Measurements from ENCODE around the gene INF2. TPM values are rescaled to one million over a fixed set of nuclear protein-coding genes. Genes with fewer than 3 reads are reported as not detected.
"Not testable (repeated sequence)": the region's sequence is repeated elsewhere in the genome, so short reads cannot be mapped to it uniquely, and the experiment has no call there.

The INF2 gene
- total and polyA plus RNA-seq, 4 donors, result 13.1 to 51.6 (median 25.5) TPM

DNA sequence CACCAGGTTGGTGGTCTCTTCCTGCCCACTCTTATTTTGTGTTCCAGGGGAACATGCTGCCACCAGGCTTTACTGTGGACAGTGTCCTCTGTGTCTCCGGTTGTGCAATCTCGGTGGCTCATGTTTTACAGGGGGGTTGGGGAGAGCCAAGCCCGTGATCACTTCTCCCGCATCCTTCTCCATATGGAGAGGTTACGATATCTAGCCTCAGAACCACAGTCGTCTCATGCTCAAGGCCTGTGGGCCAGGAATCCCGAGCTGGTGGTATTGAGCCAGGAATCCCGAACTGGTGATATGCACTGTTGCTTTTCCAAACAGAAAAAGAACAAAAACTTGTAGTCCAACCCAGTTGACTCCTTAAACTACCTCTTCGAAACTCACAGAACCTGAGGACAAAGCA, 37.0 kb upstream of the INF2 start:
- peaks cover 0 to 38% (median 15%) of the 10 kb centered on the region in 4 donors for H3K4me1 ChIP-seq (ENCODE audit: control insufficient read depth in 4 of 4, insufficient read depth in 4 of 4, low read length in 3 of 4)

DNA sequence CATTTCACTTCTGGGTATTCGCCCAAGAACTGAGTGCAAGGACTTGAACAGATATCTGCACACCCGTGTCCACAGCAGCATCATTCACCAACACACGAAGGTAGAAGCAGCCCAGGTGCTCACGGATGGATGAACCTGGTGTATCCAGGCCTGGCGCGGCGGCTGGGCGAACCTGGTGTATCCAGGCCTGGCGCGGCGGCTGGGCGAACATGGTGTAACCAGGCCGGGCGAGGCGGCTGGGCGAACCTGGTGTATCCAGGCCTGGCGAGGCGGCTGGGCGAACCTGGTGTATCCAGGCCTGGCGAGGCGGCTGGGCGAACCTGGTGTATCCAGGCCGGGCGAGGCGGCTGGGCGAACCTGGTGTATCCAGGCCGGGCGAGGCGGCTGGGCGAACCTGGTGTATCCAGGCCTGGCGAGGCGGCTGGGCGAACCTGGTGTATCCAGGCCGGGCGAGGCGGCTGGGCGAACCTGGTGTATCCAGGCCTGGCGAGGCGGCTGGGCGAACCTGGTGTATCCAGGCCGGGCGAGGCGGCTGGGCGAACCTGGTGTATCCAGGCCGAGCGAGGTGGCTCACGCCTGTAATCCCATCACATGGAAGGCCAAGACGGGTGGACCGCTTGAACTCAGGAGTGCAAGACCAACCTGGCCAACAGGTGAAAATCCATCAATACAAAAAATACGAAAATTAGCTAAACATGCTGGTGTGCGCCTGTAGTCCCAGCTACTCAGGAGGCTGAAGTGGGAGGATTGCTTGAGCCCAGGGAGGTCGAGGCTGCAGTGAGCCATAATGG, 36.1 kb upstream of the INF2 start:
- Histone ChIP-seq H3K27ac (ENCODE audit: low read depth in 1 of 2, low read length in 2 of 2) (peak overlapping the region; percentile 7 to 44), H3K4me1 (ENCODE audit: control insufficient read depth in 4 of 4, insufficient read depth in 4 of 4, low read length in 3 of 4) (peaks cover 3 to 45% (median 21%) of the 10 kb centered on the region in 4 donors)
- H3K4me3 ChIP-seq (ENCODE audit: low read depth in 1 of 3, low read length in 3 of 3); H3K36me3 ChIP-seq (ENCODE audit: control insufficient read depth in 4 of 4, insufficient read depth in 3 of 4, low read depth in 1 of 4, low read length in 3 of 4); DNase-seq (ENCODE audit: low spot score); H3K27me3 ChIP-seq (ENCODE audit: control insufficient read depth in 4 of 4, insufficient read depth in 4 of 4, low read length in 3 of 4); H3K9ac ChIP-seq (ENCODE audit: low read depth in 1 of 2, low read length in 2 of 2); H3K9me3 ChIP-seq (ENCODE audit: control insufficient read depth in 4 of 4, low read length in 3 of 4): not testable (repeated sequence)
- 96% methylated on average over 52 of the region's 52 CpGs for WGBS

More for the DNA sequence above, 37.0 kb upstream of the INF2 start:
- no peak for TF ChIP-seq REST (IDR thresholded peaks at IDR 0.05)
- TF ChIP-seq RAD21 (IDR thresholded peaks at IDR 0.05), result no peak
- no peak for TF ChIP-seq MAX (IDR thresholded peaks at IDR 0.05)
- TF ChIP-seq, protein P1, sequence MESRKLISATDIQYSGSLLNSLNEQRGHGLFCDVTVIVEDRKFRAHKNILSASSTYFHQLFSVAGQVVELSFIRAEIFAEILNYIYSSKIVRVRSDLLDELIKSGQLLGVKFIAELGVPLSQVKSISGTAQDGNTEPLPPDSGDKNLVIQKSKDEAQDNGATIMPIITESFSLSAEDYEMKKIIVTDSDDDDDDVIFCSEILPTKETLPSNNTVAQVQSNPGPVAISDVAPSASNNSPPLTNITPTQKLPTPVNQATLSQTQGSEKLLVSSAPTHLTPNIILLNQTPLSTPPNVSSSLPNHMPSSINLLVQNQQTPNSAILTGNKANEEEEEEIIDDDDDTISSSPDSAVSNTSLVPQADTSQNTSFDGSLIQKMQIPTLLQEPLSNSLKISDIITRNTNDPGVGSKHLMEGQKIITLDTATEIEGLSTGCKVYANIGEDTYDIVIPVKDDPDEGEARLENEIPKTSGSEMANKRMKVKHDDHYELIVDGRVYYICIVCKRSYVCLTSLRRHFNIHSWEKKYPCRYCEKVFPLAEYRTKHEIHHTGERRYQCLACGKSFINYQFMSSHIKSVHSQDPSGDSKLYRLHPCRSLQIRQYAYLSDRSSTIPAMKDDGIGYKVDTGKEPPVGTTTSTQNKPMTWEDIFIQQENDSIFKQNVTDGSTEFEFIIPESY (IDR thresholded peaks at IDR 0.05), result no peak
- TF ChIP-seq, protein P2, sequence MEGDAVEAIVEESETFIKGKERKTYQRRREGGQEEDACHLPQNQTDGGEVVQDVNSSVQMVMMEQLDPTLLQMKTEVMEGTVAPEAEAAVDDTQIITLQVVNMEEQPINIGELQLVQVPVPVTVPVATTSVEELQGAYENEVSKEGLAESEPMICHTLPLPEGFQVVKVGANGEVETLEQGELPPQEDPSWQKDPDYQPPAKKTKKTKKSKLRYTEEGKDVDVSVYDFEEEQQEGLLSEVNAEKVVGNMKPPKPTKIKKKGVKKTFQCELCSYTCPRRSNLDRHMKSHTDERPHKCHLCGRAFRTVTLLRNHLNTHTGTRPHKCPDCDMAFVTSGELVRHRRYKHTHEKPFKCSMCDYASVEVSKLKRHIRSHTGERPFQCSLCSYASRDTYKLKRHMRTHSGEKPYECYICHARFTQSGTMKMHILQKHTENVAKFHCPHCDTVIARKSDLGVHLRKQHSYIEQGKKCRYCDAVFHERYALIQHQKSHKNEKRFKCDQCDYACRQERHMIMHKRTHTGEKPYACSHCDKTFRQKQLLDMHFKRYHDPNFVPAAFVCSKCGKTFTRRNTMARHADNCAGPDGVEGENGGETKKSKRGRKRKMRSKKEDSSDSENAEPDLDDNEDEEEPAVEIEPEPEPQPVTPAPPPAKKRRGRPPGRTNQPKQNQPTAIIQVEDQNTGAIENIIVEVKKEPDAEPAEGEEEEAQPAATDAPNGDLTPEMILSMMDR (IDR thresholded peaks at IDR 0.05; ENCODE audit: low read depth, low read length, missing input control), result no peak
- no peak for TF ChIP-seq FOXA2 (IDR thresholded peaks at IDR 0.05)
- no peak for TF ChIP-seq NR2F2 (IDR thresholded peaks at IDR 0.05)
- no peak for TF ChIP-seq RXRA (IDR thresholded peaks at IDR 0.05)
- no peak for TF ChIP-seq EGR1 (IDR thresholded peaks at IDR 0.05; ENCODE audit: low read depth in 2 of 2)
- TF ChIP-seq, protein P3, sequence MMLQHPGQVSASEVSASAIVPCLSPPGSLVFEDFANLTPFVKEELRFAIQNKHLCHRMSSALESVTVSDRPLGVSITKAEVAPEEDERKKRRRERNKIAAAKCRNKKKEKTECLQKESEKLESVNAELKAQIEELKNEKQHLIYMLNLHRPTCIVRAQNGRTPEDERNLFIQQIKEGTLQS (IDR thresholded peaks at IDR 0.05), result no peak
- no peak for TF ChIP-seq HNF4A (conservative IDR thresholded peaks at IDR 0.05)
- Histone ChIP-seq H3K36me3 (ENCODE audit: control insufficient read depth in 4 of 4, insufficient read depth in 3 of 4, low read depth in 1 of 4, low read length in 3 of 4) (no peaks in the 10 kb centered on the region), H3K9ac (ENCODE audit: low read depth in 1 of 2, low read length in 2 of 2) (no peak overlapping the region), H3K4me3 (ENCODE audit: low read depth in 1 of 3, low read length in 3 of 3) (no peak overlapping the region), H3K9me3 (ENCODE audit: control insufficient read depth in 4 of 4, low read length in 3 of 4) (no peaks in the 10 kb centered on the region), H3K27me3 (ENCODE audit: control insufficient read depth in 4 of 4, insufficient read depth in 4 of 4, low read length in 3 of 4) (no peaks in the 10 kb centered on the region), H3K27ac (ENCODE audit: low read depth in 1 of 2, low read length in 2 of 2) (peak overlapping the region in 1 of 2 donors; percentile 25)
- 90% methylated on average over 9 of the region's 9 CpGs for WGBS
- DNase-seq (ENCODE audit: low spot score), result no peak
